DOHH2 (cell line): ENCODE measurements around the gene DOCK4.

Source experiments
- H3F3A ChIP-seq: fragments of 200-600 bp; sonication (generic), shearing (Covaris generic); 2 replicates; pipeline ENCODE4 v1.6.0; 2016; ENCODE audit warnings: antibody characterized with exemption, mild to moderate bottlenecking; ENCODE audit not compliant: control insufficient read depth, insufficient read depth
- H3K27ac ChIP-seq: fragments of 200-600 bp; sonication (generic); 2 replicates; pipeline ENCODE4 v1.5.1; 2014; ENCODE audit warnings: low read depth, mild to moderate bottlenecking, low read length, moderate library complexity
- H3K27me3 ChIP-seq: fragments of 200-600 bp; sonication (generic); 2 replicates; pipeline ENCODE4 v1.6.1; 2014; ENCODE audit warnings: mild to moderate bottlenecking, low read length, mixed read lengths; ENCODE audit not compliant: control insufficient read depth
- H3K36me3 ChIP-seq: fragments of 200-600 bp; sonication (generic); 2 replicates; pipeline ENCODE4 v1.6.1; 2014; ENCODE audit warnings: mild to moderate bottlenecking, low read length, moderate library complexity, mixed read lengths; ENCODE audit not compliant: control insufficient read depth
- H3K4me1 ChIP-seq: fragments of 200-600 bp; sonication (generic); 2 replicates; pipeline ENCODE4 v1.6.1; 2014; ENCODE audit warnings: mild to moderate bottlenecking, low read length, mixed read lengths; ENCODE audit not compliant: control insufficient read depth
- H3K4me2 ChIP-seq: fragments of 200-600 bp; sonication (generic); 2 replicates; pipeline ENCODE4 v1.6.0; 2014; ENCODE audit warnings: mild to moderate bottlenecking, low read length, moderate library complexity
- H3K4me3 ChIP-seq: fragments of 200-600 bp; sonication (generic); 2 replicates; pipeline ENCODE4 v1.5.1; 2014; ENCODE audit warnings: mild to moderate bottlenecking, low read length, mixed read lengths
- H3K79me2 ChIP-seq: fragments of 200-600 bp; sonication (generic); 2 replicates; pipeline ENCODE4 v1.6.1; 2014; ENCODE audit warnings: mild to moderate bottlenecking, low read length, mixed read lengths; ENCODE audit not compliant: control insufficient read depth
- H3K9me2 ChIP-seq: fragments of 200-600 bp; sonication (generic); replicated peaks from 2 replicates; pipeline ENCODE4 v1.6.1; 2014; ENCODE audit warnings: mild to moderate bottlenecking, low read length, mixed read lengths; ENCODE audit not compliant: control insufficient read depth
- H3K9me3 ChIP-seq: fragments of 200-600 bp; sonication (generic); 2 replicates; pipeline ENCODE4 v1.6.1; 2014; ENCODE audit warnings: antibody characterized with exemption, low read length, mixed read lengths; ENCODE audit not compliant: control insufficient read depth, insufficient read depth
- H4K20me1 ChIP-seq: fragments of 200-600 bp; sonication (generic); 2 replicates; pipeline ENCODE4 v1.6.0; 2014; ENCODE audit warnings: low read depth, mild to moderate bottlenecking, antibody characterized with exemption, low read length, moderate library complexity; ENCODE audit not compliant: control insufficient read depth, insufficient read depth
- EZH2phosphoT487 ChIP-seq: fragments of 200-600 bp; sonication (generic); IDR thresholded peaks from 2 replicates; pipeline ENCODE4 v1.6.1; 2017; ENCODE audit warnings: borderline replicate concordance, mild to moderate bottlenecking, antibody characterized with exemption, low read length, moderate library complexity, mixed read lengths
- TF ChIP-seq, protein P1 (sequence below): fragments of 200-600 bp; sonication (generic); IDR thresholded peaks from one replicate; pipeline ENCODE4 v1.5.1; 2014; ENCODE audit warnings: antibody characterized with exemption, mild to moderate bottlenecking, low read depth, low read length; ENCODE audit not compliant: poor library complexity, severe bottlenecking

The DOCK4 gene

DNA sequence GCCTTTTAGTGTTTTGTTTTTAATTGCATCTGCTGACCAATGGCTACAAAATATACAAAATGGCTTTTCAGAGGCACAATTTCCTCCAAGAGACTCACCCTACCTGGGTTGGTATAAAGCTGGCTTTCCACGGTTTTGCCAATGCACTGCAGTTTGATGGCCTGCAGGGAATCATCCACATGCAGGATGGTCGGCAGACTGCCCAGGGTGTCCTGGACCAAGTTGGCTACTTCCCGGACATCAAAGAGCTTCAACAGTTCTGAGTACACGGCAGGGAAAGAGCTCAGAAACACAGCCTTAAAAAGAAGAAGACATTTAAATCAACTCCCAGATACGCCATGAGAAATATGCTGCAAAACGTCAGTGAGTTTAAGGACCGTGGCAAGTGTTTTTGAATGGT lies 342.9 kb downstream of the DOCK4 start:
- Histone ChIP-seq H3K36me3 (no peaks in the 10 kb centered on the region), H3K4me2 (no peak overlapping the region), H3K4me3 (no peak overlapping the region), H3K9me2 (no peaks in the 10 kb centered on the region), H3F3A (no peaks in the 10 kb centered on the region), H3K9me3 (no peaks in the 10 kb centered on the region), H4K20me1 (no peaks in the 10 kb centered on the region), H3K27ac (no peak overlapping the region), H3K27me3 (no peaks in the 10 kb centered on the region), H3K79me2 (no peaks in the 10 kb centered on the region), H3K4me1 (no peaks in the 10 kb centered on the region)
- TF ChIP-seq, protein P1, sequence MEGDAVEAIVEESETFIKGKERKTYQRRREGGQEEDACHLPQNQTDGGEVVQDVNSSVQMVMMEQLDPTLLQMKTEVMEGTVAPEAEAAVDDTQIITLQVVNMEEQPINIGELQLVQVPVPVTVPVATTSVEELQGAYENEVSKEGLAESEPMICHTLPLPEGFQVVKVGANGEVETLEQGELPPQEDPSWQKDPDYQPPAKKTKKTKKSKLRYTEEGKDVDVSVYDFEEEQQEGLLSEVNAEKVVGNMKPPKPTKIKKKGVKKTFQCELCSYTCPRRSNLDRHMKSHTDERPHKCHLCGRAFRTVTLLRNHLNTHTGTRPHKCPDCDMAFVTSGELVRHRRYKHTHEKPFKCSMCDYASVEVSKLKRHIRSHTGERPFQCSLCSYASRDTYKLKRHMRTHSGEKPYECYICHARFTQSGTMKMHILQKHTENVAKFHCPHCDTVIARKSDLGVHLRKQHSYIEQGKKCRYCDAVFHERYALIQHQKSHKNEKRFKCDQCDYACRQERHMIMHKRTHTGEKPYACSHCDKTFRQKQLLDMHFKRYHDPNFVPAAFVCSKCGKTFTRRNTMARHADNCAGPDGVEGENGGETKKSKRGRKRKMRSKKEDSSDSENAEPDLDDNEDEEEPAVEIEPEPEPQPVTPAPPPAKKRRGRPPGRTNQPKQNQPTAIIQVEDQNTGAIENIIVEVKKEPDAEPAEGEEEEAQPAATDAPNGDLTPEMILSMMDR = no peak
- no peak for TF ChIP-seq EZH2phosphoT487

DNA sequence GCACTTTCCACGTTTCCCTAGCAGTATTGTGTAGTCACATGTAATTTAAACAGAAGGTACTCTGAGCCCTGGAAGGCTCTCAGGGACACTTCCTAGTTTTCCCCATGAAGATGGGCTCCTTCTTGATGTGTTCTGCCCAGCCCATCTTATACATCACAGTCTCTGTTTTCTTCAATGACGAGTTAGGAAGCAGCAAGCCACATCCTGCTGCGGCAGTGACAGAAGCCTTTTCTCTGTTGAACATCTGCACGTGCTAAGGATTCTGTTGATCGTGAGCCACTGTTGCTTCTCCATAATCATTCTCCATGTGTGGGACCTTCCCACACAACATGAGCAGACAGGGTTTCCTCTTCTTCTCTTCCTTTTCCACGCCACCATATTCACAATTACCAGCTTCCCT lies 346.0 kb downstream of the DOCK4 start:
- Histone ChIP-seq H3K4me1 (no peaks in the 10 kb centered on the region), H3K9me3 (no peaks in the 10 kb centered on the region), H3K27ac (no peak overlapping the region), H3K36me3 (no peaks in the 10 kb centered on the region), H3F3A (no peaks in the 10 kb centered on the region), H3K79me2 (no peaks in the 10 kb centered on the region), H3K27me3 (no peaks in the 10 kb centered on the region), H3K4me2 (no peak overlapping the region), H3K4me3 (no peak overlapping the region), H4K20me1 (no peaks in the 10 kb centered on the region), H3K9me2 (no peaks in the 10 kb centered on the region)
- no peak for TF ChIP-seq EZH2phosphoT487
- TF ChIP-seq, protein P1 = no peak

DNA sequence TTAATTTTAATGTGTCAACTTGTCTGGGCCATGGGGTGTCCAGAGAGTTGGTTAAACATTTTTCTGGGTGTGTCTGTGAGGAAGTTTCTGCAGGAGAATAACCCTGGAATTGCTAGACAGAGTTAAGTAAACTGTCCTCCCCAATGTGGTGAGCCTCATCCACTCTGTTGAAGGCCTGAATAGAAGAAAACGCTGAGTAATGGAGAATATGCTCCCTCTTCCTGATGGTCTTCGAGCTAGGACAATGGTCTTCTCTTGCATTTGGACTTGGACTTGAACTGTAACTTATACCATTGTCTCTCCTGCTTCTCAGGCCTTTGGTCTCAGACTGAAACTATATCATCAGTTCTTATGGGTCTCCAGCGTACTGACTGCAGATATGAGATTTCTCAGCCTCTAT lies 347.9 kb downstream of the DOCK4 start:
- no peaks in the 10 kb centered on the region for H3K79me2 ChIP-seq
- no peaks in the 10 kb centered on the region for H4K20me1 ChIP-seq
- H3F3A ChIP-seq = no peaks in the 10 kb centered on the region
- no peak overlapping the region for H3K27ac ChIP-seq
- no peaks in the 10 kb centered on the region for H3K4me1 ChIP-seq
- TF ChIP-seq EZH2phosphoT487 = no peak
- TF ChIP-seq, protein P1 = no peak
- no peaks in the 10 kb centered on the region for H3K36me3 ChIP-seq
- H3K9me3 ChIP-seq = no peaks in the 10 kb centered on the region
- H3K4me3 ChIP-seq = no peak overlapping the region
- H3K9me2 ChIP-seq = no peaks in the 10 kb centered on the region
- no peak overlapping the region for H3K4me2 ChIP-seq
- no peaks in the 10 kb centered on the region for H3K27me3 ChIP-seq

DNA sequence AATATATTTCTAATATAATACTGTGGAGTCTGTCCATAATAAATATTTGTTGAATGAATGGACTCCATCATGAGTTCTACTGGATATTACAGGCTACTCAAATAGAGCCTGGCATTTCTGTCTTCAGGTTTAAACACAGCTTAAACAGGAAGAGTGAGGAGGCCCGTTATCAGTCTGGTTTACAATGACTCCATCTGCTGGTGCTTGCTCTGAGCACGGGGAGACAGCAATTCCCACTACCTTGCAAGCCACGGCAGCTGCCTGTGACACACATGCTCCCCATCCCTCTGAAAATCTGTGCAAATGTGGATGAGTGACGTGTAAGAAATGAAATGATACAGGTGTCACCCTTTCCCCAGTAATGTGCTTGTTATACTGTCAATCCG lies 350.4 kb downstream of the DOCK4 start:
- Histone ChIP-seq H4K20me1 (no peaks in the 10 kb centered on the region), H3K79me2 (no peaks in the 10 kb centered on the region), H3K4me1 (no peaks in the 10 kb centered on the region), H3K9me2 (no peaks in the 10 kb centered on the region), H3K36me3 (no peaks in the 10 kb centered on the region), H3K4me3 (no peak overlapping the region), H3F3A (no peaks in the 10 kb centered on the region), H3K9me3 (no peaks in the 10 kb centered on the region), H3K27me3 (no peaks in the 10 kb centered on the region), H3K27ac (no peak overlapping the region), H3K4me2 (no peak overlapping the region)
- TF ChIP-seq EZH2phosphoT487 = no peak
